ENCODE data around the gene HBG1.

- TF ChIP-seq CTCF (conservative IDR thresholded peaks at IDR 0.05) (no peak), ZFX (IDR thresholded peaks at IDR 0.05) (no peak)
These were observed 9.0 kb upstream of the HBG1 start for GRCh38 chr11:5258543-5259262.

Data from C4-2B (cell line).